Measurements from ENCODE around the gene TGFBR2.

TGFBR2 gene

GRCh38 chr3:30605706-30606300 lies 598 bp upstream of the TGFBR2 start:
- DNase-seq (ENCODE audit: low read depth): no peak
- H3K4me3 ChIP-seq (ENCODE audit: control insufficient read depth, low read depth, low read length): peak overlapping the region; percentile 30
- no peak for TF ChIP-seq CTCF (conservative IDR thresholded peaks at IDR 0.05; ENCODE audit: control insufficient read depth, insufficient read depth, low read depth, low read length)

- H3K4me3 ChIP-seq (ENCODE audit: control insufficient read depth, low read depth, low read length): peak overlapping the region; percentile 96
- no peak for DNase-seq (ENCODE audit: low read depth)
- TF ChIP-seq CTCF (conservative IDR thresholded peaks at IDR 0.05; ENCODE audit: control insufficient read depth, insufficient read depth, low read depth, low read length): no peak
These were observed 832 bp downstream of the TGFBR2 start for GRCh38 chr3:30607032-30607833.

GRCh38 chr3:30608598-30608947 lies 2.2 kb downstream of the TGFBR2 start:
- peak overlapping the region; percentile 96 for H3K4me3 ChIP-seq (ENCODE audit: control insufficient read depth, low read depth, low read length)
- no peak for DNase-seq (ENCODE audit: low read depth)
- no peak for TF ChIP-seq CTCF (conservative IDR thresholded peaks at IDR 0.05; ENCODE audit: control insufficient read depth, insufficient read depth, low read depth, low read length)

GRCh38 chr3:30609930-30610701 lies 3.7 kb downstream of the TGFBR2 start:
- peak overlapping the region; percentile 96 for H3K4me3 ChIP-seq (ENCODE audit: control insufficient read depth, low read depth, low read length)
- no peak for DNase-seq (ENCODE audit: low read depth)
- TF ChIP-seq CTCF (conservative IDR thresholded peaks at IDR 0.05; ENCODE audit: control insufficient read depth, insufficient read depth, low read depth, low read length): no peak

- no peak for TF ChIP-seq CTCF (conservative IDR thresholded peaks at IDR 0.05; ENCODE audit: control insufficient read depth, insufficient read depth, low read depth, low read length)
- no peak for DNase-seq (ENCODE audit: low read depth)
- peak overlapping the region; percentile 96 for H3K4me3 ChIP-seq (ENCODE audit: control insufficient read depth, low read depth, low read length)
These were observed 4.4 kb downstream of the TGFBR2 start for GRCh38 chr3:30610702-30611368.

- peak overlapping the region; percentile 5 for H3K4me3 ChIP-seq (ENCODE audit: control insufficient read depth, low read depth, low read length)
- no peak for TF ChIP-seq CTCF (conservative IDR thresholded peaks at IDR 0.05; ENCODE audit: control insufficient read depth, insufficient read depth, low read depth, low read length)
- DNase-seq (ENCODE audit: low read depth): peak; percentile 68
These were observed 5.4 kb downstream of the TGFBR2 start for GRCh38 chr3:30611613-30612436.
